Ishikawa (cell line): ENCODE results near the gene ADAMTS7.

ENCODE experiments used
- EP300 ChIP-seq: IDR thresholded peaks from 2 replicates; pipeline ENCODE4 v1.6.1; 2012; ENCODE audit warnings: borderline replicate concordance
- REST ChIP-seq: IDR thresholded peaks from 2 replicates; pipeline ENCODE4 v1.6.1; 2012; ENCODE audit warnings: low read depth, mild to moderate bottlenecking
- TAF1 ChIP-seq: IDR thresholded peaks from 2 replicates; pipeline ENCODE4 v1.6.1; 2012; ENCODE audit warnings: low read depth, mild to moderate bottlenecking
- TEAD4 ChIP-seq: IDR thresholded peaks from 2 replicates; pipeline ENCODE4 v1.6.1; 2012

GRCh38 chr15:78711638-78712037 is 99.6 kb downstream of the ADAMTS7 start:
- TF ChIP-seq TAF1 (no peak), TEAD4 (no peak), REST (no peak), EP300 (no peak)
